Measurements from ENCODE around the gene SRC. TPM values are rescaled to one million over a fixed set of nuclear protein-coding genes. Genes with fewer than 3 reads are reported as not detected.

SRC gene
- polyA plus RNA-seq, 1 of the 3 experiments (the other 2 are of a cell fraction), result 23.8 TPM

DNA sequence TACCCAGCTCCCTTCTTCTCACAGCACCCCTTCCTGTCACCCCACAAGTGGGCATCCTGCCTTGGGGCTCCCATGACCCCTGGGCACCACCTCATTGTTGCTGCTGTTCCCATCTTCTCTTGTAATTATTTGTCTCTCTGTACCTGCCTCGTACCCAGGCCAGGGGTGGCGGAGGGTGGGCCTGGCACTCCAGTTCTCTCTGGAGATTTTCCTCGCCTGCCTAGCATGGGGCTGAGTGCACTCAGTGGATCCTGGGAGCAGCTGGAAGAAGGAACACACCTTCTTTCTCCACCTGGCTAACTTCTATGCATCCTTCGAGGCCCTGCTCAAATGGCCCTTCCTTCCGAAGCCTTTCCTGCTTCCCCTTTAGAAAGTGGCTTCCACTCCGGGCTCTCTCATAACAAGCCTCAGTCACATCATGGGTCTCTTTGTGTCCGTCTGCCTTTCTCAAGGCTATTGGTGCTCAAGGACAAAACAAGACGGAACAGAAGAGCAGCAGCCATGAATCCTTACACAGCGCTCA lies 79.2 kb downstream of the SRC start:
- 71% methylated on average over 9 of the region's 9 CpGs for WGBS (ENCODE audit: low lambda C conversion rate)
- Histone ChIP-seq H4K20me1 (ENCODE audit: insufficient read depth) (no peaks in the 10 kb centered on the region), H3K4me3 (ENCODE audit: low read depth in 2 of 2, low read length in 1 of 2) (no peak overlapping the region), H3K9me3 (no peaks in the 10 kb centered on the region), H3K4me2 (no peak overlapping the region), H3K27me3 (ENCODE audit: insufficient read depth) (peaks cover 47% of the 10 kb centered on the region; the same call in 1 of the 2 replicates), H3K4me1 (ENCODE audit: control insufficient read depth in 1 of 2, insufficient read depth in 2 of 2, low read depth in 1 of 2, low read length in 1 of 2) (peaks cover 0 to 5% of the 10 kb centered on the region in 2 experiments; a peak in 1 of 4 replicates), H3K79me2 (ENCODE audit: insufficient read depth) (no peaks in the 10 kb centered on the region), H3F3A (replicated peaks; ENCODE audit: insufficient read depth) (no peaks in the 10 kb centered on the region), H3K9ac (no peak overlapping the region), H3K9me2 (no peaks in the 10 kb centered on the region), H3K36me3 (replicated peaks in 1 of 2; ENCODE audit: control insufficient read depth in 1 of 2, insufficient read depth in 2 of 2, low read length in 1 of 2) (no peaks in the 10 kb centered on the region), H3K27ac (ENCODE audit: low read depth in 2 of 2, low read length in 1 of 2) (no peak overlapping the region), H2AFZ (ENCODE audit: low read depth) (no peak overlapping the region)
- CTCF ChIA-PET, result no interaction called here
- DNase-seq, result no peak
- POLR2A ChIA-PET, result no interaction called here
- TF ChIP-seq GATA2 (CRISPR knock-in tag; IDR thresholded peaks at IDR 0.05) (no peak), USF2 (IDR thresholded peaks at IDR 0.05; ENCODE audit: borderline replicate concordance, low read depth, low read length) (no peak), MXI1 (IDR thresholded peaks at IDR 0.05; ENCODE audit: low read depth, low read length) (no peak), MEF2A (IDR thresholded peaks at IDR 0.05; ENCODE audit: borderline replicate concordance, low read depth) (no peak), USF1 (IDR thresholded peaks at IDR 0.05; ENCODE audit: borderline replicate concordance, low read depth) (no peak), SMC3 (IDR thresholded peaks at IDR 0.05; ENCODE audit: low read depth, low read length) (no peak), RXRA (IDR thresholded peaks at IDR 0.05; ENCODE audit: borderline replicate concordance, low read depth) (no peak), POLR2AphosphoS5 (IDR thresholded peaks at IDR 0.05; ENCODE audit: low read depth, low read length) (no peak), TAF1 (IDR thresholded peaks at IDR 0.05; ENCODE audit: borderline replicate concordance, low read depth, low read length) (no peak), GABPA (IDR thresholded peaks at IDR 0.05; ENCODE audit: low read depth) (no peak)
- TF ChIP-seq, protein P1, sequence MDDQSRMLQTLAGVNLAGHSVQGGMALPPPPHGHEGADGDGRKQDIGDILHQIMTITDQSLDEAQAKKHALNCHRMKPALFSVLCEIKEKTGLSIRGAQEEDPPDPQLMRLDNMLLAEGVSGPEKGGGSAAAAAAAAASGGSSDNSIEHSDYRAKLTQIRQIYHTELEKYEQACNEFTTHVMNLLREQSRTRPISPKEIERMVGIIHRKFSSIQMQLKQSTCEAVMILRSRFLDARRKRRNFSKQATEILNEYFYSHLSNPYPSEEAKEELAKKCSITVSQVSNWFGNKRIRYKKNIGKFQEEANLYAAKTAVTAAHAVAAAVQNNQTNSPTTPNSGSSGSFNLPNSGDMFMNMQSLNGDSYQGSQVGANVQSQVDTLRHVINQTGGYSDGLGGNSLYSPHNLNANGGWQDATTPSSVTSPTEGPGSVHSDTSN (IDR thresholded peaks at IDR 0.05), result no peak

- H2AFZ ChIP-seq (ENCODE audit: low read depth), result no peak overlapping the region
- no peak for DNase-seq
- TF ChIP-seq POLR2AphosphoS5 (IDR thresholded peaks at IDR 0.05; ENCODE audit: low read depth, low read length) (no peak), TCF12 (IDR thresholded peaks at IDR 0.05) (no peak), REST (IDR thresholded peaks at IDR 0.05; ENCODE audit: low read depth, low read length) (no peak), EP300 (IDR thresholded peaks at IDR 0.05; ENCODE audit: borderline replicate concordance in 1 of 2, low read depth in 1 of 2, low read length in 1 of 2) (no peak), EZH2phosphoT487 (IDR thresholded peaks at IDR 0.05; ENCODE audit: borderline replicate concordance, low read depth) (no peak), JUND (IDR thresholded peaks at IDR 0.05) (no peak), MAX (IDR thresholded peaks at IDR 0.05; ENCODE audit: low read depth) (no peak), NFIC (IDR thresholded peaks at IDR 0.05; ENCODE audit: borderline replicate concordance) (no peak), RXRA (IDR thresholded peaks at IDR 0.05; ENCODE audit: borderline replicate concordance, low read depth) (no peak), RFX5 (IDR thresholded peaks at IDR 0.05; ENCODE audit: low read length) (no peak), RCOR1 (IDR thresholded peaks at IDR 0.05; ENCODE audit: low read length) (no peak)
- 71% methylated on average over 18 of the region's 18 CpGs for WGBS (ENCODE audit: low lambda C conversion rate)
- H3K27ac ChIP-seq (ENCODE audit: low read depth in 2 of 2, low read length in 1 of 2), result no peak overlapping the region
- ChIA-PET CTCF (interaction anchor here (1.1 kb wide), 1 partner anchor 13 kb away, joined by 3 read pairs; no protein-coding TSS in a partner anchor), POLR2A (no interaction called here)
- no peaks in the 10 kb centered on the region for H3K9me2 ChIP-seq
- peaks cover 0 to 5% of the 10 kb centered on the region in 2 experiments; a peak in 1 of 4 replicates for H3K4me1 ChIP-seq (ENCODE audit: control insufficient read depth in 1 of 2, insufficient read depth in 2 of 2, low read depth in 1 of 2, low read length in 1 of 2)
- H3K9me3 ChIP-seq, result no peaks in the 10 kb centered on the region
- no peak overlapping the region for H3K4me2 ChIP-seq
- H3K36me3 ChIP-seq (replicated peaks in 1 of 2; ENCODE audit: control insufficient read depth in 1 of 2, insufficient read depth in 2 of 2, low read length in 1 of 2), result no peaks in the 10 kb centered on the region
- H4K20me1 ChIP-seq (ENCODE audit: insufficient read depth), result no peaks in the 10 kb centered on the region
- no peak overlapping the region for H3K9ac ChIP-seq
- no peak overlapping the region for H3K4me3 ChIP-seq (ENCODE audit: low read depth in 2 of 2, low read length in 1 of 2)
- H3K79me2 ChIP-seq (ENCODE audit: insufficient read depth), result no peaks in the 10 kb centered on the region
- H3K27me3 ChIP-seq (ENCODE audit: insufficient read depth), result peaks cover 47% of the 10 kb centered on the region; the same call in 1 of the 2 replicates
- H3F3A ChIP-seq (replicated peaks; ENCODE audit: insufficient read depth), result no peaks in the 10 kb centered on the region
Measured at GRCh38 chr20:37426106-37426505, 80.2 kb downstream of the SRC start.

All from SK-N-SH (cell line).